ENCODE measurements around the gene SUN5. TPM values are rescaled to one million over a fixed set of nuclear protein-coding genes. Genes with fewer than 3 reads are reported as not detected.

SUN5 gene
- total RNA-seq, 1 experiment from 2014 or later, result not detected

DNA sequence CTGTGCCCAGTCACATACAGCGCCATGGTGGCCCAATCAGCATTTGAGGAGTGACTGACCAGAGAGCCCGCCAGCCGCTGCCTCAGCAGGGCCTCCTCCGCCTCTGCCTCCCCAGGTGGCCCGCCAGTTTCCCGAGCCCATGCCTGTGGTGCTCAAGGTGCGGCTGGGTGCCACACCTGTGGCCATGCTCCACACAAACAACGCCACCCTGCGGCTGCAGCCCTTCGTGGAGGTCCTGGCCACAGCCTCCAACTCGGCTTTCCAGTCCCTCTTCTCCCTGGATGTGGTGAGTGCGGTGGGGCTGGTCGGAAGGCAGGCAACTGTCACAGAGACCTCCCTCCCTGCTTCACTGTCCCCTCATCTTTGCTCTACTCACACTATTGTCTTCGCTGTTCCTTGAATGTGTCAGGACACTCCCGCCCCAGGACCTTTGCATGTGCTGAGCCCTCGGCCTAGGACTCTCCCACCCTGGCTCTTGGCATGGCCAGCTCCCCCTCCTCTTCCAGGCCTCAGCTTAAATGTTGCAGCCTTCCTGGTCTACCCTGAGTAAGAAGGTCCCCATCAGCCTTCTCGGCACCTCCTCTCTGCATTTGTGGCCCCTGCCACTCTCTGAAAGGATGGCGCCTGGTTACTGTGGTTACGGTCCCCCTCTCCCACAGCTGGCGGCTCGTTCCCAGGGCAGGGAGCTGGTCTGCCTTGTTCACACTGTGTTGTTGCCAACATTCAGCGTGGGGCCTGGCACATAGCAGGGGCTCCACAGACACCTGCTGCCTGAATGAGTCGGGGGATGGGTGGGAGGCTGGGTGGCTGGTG lies 15.4 kb upstream of the SUN5 start:
- TF ChIP-seq, protein P1, sequence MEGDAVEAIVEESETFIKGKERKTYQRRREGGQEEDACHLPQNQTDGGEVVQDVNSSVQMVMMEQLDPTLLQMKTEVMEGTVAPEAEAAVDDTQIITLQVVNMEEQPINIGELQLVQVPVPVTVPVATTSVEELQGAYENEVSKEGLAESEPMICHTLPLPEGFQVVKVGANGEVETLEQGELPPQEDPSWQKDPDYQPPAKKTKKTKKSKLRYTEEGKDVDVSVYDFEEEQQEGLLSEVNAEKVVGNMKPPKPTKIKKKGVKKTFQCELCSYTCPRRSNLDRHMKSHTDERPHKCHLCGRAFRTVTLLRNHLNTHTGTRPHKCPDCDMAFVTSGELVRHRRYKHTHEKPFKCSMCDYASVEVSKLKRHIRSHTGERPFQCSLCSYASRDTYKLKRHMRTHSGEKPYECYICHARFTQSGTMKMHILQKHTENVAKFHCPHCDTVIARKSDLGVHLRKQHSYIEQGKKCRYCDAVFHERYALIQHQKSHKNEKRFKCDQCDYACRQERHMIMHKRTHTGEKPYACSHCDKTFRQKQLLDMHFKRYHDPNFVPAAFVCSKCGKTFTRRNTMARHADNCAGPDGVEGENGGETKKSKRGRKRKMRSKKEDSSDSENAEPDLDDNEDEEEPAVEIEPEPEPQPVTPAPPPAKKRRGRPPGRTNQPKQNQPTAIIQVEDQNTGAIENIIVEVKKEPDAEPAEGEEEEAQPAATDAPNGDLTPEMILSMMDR (IDR thresholded peaks at IDR 0.05; ENCODE audit: insufficient read depth in 1 of 2, low read depth in 1 of 2, low read length in 1 of 2, severe bottlenecking in 1 of 2, unreplicated experiment in 1 of 2), result no peak
- no peaks in the 10 kb centered on the region for H3K4me1 ChIP-seq
- ChIA-PET CTCF (interaction anchor here (0.6 kb wide), 1 partner anchor 111 kb away, joined by 3 read pairs; no protein-coding TSS in a partner anchor), POLR2A (no interaction called here)
- no peak overlapping the region for H3K4me3 ChIP-seq (ENCODE audit: low read depth, low read length)
- H3K9me3 ChIP-seq, result no peaks in the 10 kb centered on the region
- Mint-ChIP-seq H3K27me3 (ENCODE audit: insufficient read depth, unreplicated experiment) (peaks cover 30% of the 10 kb centered on the region), H3K36me3 (ENCODE audit: insufficient read depth, unreplicated experiment) (no peaks in the 10 kb centered on the region), H3K27ac (ENCODE audit: unreplicated experiment) (no peak overlapping the region), H3K4me3 (ENCODE audit: unreplicated experiment) (no peak overlapping the region), H3K4me1 (ENCODE audit: low read depth, unreplicated experiment) (no peaks in the 10 kb centered on the region), H3K9me3 (ENCODE audit: unreplicated experiment) (no peaks in the 10 kb centered on the region)
- intact Hi-C loops (cut with micrococcal nuclease; ENCODE audit: unreplicated experiment), result no loop called here
- H3K36me3 ChIP-seq (ENCODE audit: control insufficient read depth, insufficient read depth, low read length), result no peaks in the 10 kb centered on the region
- BruUV-seq (replicated peaks), result no TSS peak
- no peak for DNase-seq
- peaks cover 4% of the 10 kb centered on the region for H3K27me3 ChIP-seq (replicated peaks; ENCODE audit: control insufficient read depth, insufficient read depth, low read length)

DNA sequence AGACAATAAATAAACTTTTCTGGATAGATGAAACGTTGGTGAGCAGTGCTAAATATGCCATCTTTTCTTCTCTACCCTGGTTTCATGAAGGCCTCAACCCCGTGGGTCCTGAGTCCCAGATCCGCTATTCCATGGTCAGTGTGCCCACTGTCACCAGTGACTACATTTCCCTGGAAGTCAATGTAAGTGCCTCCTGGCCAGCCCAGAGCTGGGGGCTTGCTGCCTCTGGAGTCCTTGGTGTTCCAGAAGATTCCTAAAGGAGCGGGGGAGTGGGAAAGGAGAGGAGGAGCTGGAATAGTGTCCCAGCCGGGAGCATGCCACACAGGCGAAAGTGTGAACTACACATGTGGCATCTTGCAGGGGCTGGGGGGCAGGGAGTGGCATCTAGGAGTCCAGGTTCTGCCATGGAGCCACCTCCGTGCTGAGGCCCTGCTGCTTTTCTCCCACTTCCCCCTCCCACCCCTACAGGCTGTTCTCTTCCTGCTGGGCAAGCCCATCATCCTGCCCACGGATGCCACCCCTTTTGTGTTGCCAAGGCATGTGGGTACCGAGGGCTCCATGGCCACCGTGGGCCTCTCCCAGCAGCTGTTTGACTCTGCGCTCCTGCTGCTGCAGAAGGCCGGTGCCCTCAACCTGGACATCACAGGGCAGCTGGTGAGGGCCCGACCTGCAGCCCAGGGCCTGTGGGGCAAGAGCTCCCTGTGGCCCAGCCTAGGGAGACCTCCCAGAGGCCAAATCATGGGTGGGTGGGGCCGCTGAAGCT lies 14.1 kb upstream of the SUN5 start:
- Histone ChIP-seq H3K27me3 (replicated peaks; ENCODE audit: control insufficient read depth, insufficient read depth, low read length) (peaks cover 4% of the 10 kb centered on the region), H3K9me3 (no peaks in the 10 kb centered on the region), H3K36me3 (ENCODE audit: control insufficient read depth, insufficient read depth, low read length) (no peaks in the 10 kb centered on the region), H3K4me3 (ENCODE audit: low read depth, low read length) (no peak overlapping the region), H3K4me1 (no peaks in the 10 kb centered on the region)
- no TSS peak for BruUV-seq (replicated peaks)
- no peak overlapping the region for H3K27ac Mint-ChIP-seq (ENCODE audit: unreplicated experiment)
- H3K4me3 Mint-ChIP-seq (ENCODE audit: unreplicated experiment), result no peak overlapping the region
- TF ChIP-seq, protein P1 (IDR thresholded peaks at IDR 0.05; ENCODE audit: insufficient read depth in 1 of 2, low read depth in 1 of 2, low read length in 1 of 2, severe bottlenecking in 1 of 2, unreplicated experiment in 1 of 2), result no peak
- DNase-seq, result no peak
- ChIA-PET CTCF (no interaction called here), POLR2A (no interaction called here)
- peaks cover 32% of the 10 kb centered on the region for H3K27me3 Mint-ChIP-seq (ENCODE audit: insufficient read depth, unreplicated experiment)
- H3K9me3 Mint-ChIP-seq (ENCODE audit: unreplicated experiment), result no peaks in the 10 kb centered on the region
- no peaks in the 10 kb centered on the region for H3K36me3 Mint-ChIP-seq (ENCODE audit: insufficient read depth, unreplicated experiment)
- intact Hi-C loops (cut with micrococcal nuclease; ENCODE audit: unreplicated experiment), result no loop called here
- H3K4me1 Mint-ChIP-seq (ENCODE audit: low read depth, unreplicated experiment), result no peaks in the 10 kb centered on the region

DNA sequence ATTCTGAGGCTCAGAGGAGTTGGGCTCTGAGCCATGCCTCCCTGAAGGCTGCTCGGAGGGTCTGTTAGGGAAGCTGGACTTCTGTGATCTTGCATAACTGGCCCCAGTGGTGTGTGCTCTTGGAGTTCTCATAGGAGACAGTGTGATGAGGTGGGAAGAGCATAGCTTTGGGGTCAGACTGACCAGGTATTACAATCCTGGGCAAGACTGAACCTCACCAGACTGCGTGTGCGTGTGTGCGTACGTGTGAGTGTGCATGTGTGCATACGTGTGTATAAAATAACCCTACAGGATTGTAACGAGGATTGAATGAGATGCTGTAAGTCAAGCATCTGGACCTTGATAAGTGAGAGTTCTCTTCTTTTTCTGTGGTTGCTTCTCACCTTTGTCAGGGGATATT lies 13.3 kb upstream of the SUN5 start:
- peaks cover 4% of the 10 kb centered on the region for H3K27me3 ChIP-seq (replicated peaks; ENCODE audit: control insufficient read depth, insufficient read depth, low read length)
- CTCF ChIA-PET, result interaction anchor here (0.7 kb wide), 2 partner anchors 239 to 492 kb away, joined by 3 read pairs; no protein-coding TSS in a partner anchor
- intact Hi-C loops (cut with micrococcal nuclease; ENCODE audit: unreplicated experiment), result no loop called here
- H3K27me3 Mint-ChIP-seq (ENCODE audit: insufficient read depth, unreplicated experiment), result peaks cover 32% of the 10 kb centered on the region
- H3K36me3 ChIP-seq (ENCODE audit: control insufficient read depth, insufficient read depth, low read length), result no peaks in the 10 kb centered on the region
- no peaks in the 10 kb centered on the region for H3K4me1 ChIP-seq
- H3K4me3 ChIP-seq (ENCODE audit: low read depth, low read length), result no peak overlapping the region
- no TSS peak for BruUV-seq (replicated peaks)
- no peak overlapping the region for H3K27ac Mint-ChIP-seq (ENCODE audit: unreplicated experiment)
- no peaks in the 10 kb centered on the region for H3K9me3 Mint-ChIP-seq (ENCODE audit: unreplicated experiment)
- no peaks in the 10 kb centered on the region for H3K4me1 Mint-ChIP-seq (ENCODE audit: low read depth, unreplicated experiment)
- TF ChIP-seq, protein P1 (IDR thresholded peaks at IDR 0.05; ENCODE audit: insufficient read depth in 1 of 2, low read depth in 1 of 2, low read length in 1 of 2, severe bottlenecking in 1 of 2, unreplicated experiment in 1 of 2), result no peak
- H3K9me3 ChIP-seq, result no peaks in the 10 kb centered on the region
- no peaks in the 10 kb centered on the region for H3K36me3 Mint-ChIP-seq (ENCODE audit: insufficient read depth, unreplicated experiment)
- POLR2A ChIA-PET, result no interaction called here
- H3K4me3 Mint-ChIP-seq (ENCODE audit: unreplicated experiment), result no peak overlapping the region
- DNase-seq, result no peak
